Cortex of kidney (tissue), 1 donor: Measurements from ENCODE around the gene BCL6B.

Source experiments
- DNase-seq: peaks from one replicate; lab custom pipeline; 2025; lab: John Stamatoyannopoulos, UW

BCL6B gene

DNA sequence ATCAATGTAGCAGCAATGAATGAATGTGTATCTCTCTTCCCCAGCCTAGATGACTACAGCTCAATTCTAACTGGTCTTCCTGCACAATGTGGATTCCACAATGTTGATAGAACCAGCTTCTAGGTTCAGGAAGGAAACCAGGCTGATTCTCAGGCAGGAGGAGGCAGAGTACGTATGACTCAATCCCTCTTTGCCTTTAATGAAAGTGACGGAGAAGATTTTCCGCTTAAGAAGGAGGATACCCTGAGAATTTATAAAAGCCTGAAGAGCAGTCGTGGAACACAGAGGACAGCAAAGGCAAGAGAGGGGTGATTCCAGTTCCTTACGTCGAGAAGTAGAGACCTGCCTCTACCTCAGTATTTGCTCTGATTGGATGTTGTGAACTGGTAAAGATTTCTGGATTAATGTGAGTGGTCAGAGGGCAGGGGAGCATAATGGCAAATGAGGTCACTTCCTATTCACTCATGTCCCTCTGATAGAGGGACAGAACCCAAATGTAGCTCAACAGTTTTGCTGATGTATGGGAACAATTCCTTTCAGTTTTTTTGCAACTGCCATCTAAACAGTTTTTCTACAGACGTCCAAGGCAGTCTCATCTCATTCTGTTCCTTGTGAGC, 36.1 kb downstream of the BCL6B start:
- no peak for DNase-seq

DNA sequence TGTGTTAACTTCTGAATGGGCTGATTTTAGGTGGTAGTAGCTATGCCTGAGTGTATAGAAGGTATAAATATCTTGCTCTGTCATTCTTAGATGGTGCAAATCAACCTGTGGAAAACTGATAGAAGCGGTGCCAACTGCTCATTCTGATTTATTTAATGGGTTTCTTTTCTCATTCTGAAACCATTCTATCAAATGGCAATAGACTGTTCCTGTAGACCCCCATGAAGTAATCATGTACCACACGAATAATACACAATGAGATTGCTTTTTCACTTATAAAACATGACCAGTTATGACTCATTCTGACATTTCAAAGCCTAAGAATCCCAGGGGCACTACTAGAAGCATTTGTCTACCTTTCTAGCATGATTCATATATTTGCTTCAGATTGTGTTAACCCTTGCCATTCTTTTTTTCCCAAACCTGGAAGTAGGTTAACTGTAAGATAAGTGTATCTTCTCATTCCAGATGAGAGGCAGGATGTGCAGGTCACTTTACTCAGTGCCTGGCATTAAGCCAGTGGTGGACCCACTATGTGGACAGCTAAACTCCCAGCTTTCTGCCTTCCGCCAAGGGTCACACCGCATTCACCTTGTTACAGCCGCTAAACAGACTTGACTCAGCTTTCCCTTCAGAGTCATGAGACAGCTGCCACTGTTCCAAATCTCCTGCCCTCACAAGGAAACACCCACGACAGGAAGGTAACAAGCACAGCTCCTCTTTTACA, 37.5 kb downstream of the BCL6B start:
- no peak for DNase-seq

DNA sequence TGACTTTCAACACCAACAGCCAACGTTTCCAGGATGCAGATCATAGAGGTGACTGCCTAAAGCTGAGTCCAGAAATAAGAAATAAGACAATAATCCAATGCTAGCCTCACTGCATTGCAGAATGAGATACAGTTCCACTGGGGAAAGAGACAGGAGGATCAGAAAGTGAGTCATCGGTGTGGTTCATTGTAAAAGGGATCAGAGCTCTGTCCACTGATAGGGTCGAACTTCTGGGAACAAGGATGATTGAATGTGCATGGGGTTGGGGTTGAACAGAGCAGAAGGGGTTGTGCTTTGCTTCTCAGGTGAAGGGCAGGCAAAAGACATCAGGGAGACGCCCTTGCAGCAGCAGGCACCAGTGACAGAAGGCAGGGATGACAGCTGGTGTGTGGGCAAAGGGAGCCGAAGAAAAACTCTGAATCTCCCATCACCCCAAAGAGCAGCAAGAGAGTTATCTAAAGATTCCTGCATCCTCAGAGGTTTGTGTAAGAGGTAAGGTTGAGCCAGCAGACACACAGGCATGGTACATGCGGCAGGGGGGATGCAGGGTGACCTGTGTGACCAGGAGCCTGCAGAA, 40.8 kb downstream of the BCL6B start:
- no peak for DNase-seq

DNA sequence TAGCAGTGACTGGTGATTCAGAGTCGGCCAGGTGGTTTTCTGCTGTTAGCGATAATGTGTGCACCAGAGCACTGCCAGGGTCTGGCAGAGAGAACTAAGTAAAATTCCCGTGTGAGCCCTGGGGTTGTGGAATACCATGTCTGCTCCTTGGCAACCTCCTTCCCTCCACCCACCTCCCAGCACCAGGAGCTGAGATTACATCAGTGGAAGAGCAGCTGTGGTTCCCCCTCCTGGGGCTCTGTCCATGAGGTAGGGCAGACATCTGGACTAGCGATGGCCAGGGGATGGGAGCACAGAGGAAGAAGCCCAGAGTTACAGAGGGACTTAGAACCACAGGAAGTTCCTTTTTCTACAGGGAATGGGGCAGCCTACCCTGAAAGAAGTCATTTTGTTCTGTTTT, 41.4 kb downstream of the BCL6B start:
- DNase-seq = no peak

DNA sequence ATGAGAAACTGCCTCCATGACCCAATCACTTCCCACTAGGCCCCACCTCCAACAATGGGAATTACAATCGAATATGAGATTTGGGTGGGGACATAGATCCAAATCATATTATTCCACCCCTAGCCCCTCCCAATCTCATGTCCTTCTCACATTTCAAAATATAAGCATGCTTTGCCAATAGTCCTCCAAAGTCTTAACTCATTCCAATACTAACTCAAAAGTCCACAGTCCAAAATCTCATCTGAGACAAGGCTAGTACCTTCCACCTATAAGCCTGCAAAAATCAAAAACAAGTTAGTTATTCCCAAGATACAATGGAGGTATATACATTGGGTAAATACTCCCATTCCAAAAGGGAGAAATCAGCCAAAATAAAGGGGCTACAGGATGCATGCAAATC, 44.3 kb downstream of the BCL6B start:
- DNase-seq = no peak

DNA sequence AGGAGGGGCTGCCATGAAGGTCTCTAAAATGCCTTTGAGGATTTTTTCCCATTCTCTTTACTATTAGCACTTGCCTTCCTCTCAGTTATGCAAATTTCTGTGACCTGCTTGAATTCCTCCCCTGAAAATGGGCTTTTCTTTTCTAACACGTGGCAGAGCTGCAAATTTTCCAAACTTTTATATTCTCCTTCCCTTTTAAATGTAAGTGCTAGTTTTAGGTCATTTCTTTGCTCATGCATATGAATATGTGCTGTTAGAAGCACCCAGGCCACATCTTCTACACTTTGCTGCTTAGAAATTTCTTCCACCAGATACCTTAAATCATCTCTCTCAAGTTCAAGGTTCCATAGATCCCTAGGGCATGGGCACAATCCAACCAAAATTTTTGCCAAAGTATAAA, 45.4 kb downstream of the BCL6B start:
- no peak for DNase-seq

DNA sequence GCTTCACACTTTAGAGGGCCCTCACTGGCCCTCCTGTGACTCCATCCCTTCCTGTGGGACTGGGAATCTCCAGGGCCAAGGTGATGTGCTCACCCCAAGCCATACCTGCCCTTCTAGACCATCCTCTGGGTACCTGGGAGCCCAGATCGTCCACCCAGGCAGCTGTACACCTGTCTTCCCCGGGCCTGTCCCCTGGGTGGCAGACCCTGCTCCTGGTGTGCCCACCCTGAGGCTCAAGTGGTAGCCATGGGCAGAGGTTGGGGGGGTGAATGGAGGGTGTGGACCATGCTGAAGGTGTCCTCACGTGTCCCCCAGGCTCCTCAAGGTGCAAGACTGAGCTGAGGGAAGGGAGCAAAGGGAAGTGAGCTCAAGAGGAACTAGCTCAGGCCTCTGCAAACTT, 47.9 kb downstream of the BCL6B start:
- no peak for DNase-seq

DNA sequence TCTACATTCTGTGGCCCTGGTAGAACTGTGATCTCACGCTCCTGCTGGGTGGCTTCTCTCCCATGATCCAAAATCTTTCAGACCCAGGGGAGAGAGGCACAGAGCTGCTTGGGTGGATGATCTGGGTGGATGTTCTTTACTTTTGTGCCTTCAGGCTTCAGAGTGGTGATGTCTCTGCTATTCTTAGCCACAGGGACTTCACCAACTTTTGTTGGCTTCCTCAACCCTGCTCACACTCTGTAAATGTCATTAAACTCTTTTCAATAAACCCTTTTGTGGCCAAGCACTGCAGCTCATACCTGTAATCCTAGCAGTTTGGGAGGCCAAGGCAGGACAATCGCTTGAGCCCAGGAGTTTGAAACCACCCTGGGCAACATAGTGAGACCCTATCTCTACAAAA, 49.6 kb downstream of the BCL6B start:
- DNase-seq = no peak

DNA sequence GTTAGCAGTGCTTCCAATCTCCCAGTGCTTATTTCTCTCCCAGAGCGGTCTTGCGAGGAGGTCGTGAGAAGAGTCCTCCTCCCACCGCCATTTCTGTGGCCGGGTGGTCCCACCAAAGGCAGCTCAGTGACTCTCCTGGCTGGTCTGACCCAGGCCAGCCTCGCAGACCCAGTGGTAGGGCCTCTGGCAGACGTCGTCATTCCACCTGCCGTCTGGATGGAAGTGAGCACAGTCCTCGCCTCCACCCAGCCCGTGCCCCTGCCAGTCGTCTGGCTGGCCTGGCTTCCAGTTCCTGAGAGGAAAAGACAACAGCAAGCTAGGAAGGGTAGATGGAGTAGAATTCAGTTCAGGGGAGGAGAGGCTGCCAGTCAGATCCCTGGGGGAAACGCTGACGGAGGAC, 52.1 kb downstream of the BCL6B start:
- DNase-seq = no peak

DNA sequence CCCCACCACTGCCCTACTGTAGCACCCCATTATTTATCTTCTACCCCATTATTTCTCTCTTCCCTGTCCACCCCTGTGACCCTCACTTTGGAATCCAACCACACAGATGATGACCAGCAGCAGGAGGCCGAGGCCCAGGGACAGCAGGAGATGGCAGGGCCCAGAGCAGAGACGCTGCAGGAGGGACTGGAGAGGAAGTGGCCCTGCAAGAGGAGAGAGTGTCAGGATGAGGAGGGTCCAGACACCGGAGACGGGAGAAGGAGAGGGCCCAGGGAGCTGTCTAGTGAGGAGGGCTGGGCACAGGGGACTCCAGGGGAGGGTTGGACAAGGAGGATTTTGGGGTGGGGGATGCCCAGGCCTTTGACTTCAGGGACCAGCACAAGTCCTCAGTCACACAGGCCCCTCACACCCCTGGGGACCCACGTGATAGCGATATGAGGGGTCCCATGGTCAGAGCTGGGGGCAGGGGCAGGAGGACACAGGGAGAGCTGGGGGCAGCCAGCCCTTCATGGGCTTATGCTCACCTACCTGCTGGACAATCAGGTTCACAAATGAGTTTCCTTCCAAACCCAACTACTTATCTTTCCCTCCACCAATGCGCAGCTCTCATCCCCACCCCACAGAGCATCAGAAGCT, 55.2 kb downstream of the BCL6B start:
- DNase-seq = no peak

DNA sequence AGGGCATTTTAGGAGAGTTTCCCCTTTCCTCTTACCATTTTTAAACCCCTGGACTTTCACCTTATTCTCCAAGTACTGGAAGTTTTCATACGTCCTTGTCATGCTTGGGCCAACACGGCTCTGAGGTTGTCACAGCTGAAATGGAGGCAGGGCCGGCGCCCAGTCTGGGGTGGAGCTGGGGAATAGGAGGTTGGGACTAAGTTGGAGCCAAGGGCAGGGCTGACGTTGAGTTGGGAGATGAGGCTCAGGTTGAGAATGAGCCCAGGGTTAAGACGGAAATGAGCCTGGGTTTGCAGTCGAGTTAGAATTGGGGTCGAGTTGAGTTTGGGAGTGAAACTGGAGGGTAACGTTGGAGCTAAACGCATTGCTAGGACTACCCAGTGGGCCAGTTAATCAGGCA, 55.9 kb downstream of the BCL6B start:
- DNase-seq = no peak
